22Rv1 (cell line): ENCODE data around the gene NCOA6.

ENCODE experiments used
- H3K27ac ChIP-seq: fragments of 450-650 bp; 2 replicates; pipeline ENCODE4 v1.5.1; 2017
- ZFX ChIP-seq: fragments of 450-650 bp; IDR thresholded peaks from 2 replicates; pipeline ENCODE4 v1.6.1; 2017; ENCODE audit warnings: antibody characterized with exemption, borderline replicate concordance
- TF ChIP-seq, protein P1 (sequence below): fragments of 450-650 bp; IDR thresholded peaks from 2 replicates; pipeline ENCODE4 v1.5.1; 2017; ENCODE audit warnings: mild to moderate bottlenecking

The NCOA6 gene

GRCh38 chr20:34708621-34709043, 116.8 kb downstream of the NCOA6 start:
- TF ChIP-seq ZFX = no peak
- TF ChIP-seq, protein P1, sequence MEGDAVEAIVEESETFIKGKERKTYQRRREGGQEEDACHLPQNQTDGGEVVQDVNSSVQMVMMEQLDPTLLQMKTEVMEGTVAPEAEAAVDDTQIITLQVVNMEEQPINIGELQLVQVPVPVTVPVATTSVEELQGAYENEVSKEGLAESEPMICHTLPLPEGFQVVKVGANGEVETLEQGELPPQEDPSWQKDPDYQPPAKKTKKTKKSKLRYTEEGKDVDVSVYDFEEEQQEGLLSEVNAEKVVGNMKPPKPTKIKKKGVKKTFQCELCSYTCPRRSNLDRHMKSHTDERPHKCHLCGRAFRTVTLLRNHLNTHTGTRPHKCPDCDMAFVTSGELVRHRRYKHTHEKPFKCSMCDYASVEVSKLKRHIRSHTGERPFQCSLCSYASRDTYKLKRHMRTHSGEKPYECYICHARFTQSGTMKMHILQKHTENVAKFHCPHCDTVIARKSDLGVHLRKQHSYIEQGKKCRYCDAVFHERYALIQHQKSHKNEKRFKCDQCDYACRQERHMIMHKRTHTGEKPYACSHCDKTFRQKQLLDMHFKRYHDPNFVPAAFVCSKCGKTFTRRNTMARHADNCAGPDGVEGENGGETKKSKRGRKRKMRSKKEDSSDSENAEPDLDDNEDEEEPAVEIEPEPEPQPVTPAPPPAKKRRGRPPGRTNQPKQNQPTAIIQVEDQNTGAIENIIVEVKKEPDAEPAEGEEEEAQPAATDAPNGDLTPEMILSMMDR = no peak
- H3K27ac ChIP-seq = no peak overlapping the region

DNA sequence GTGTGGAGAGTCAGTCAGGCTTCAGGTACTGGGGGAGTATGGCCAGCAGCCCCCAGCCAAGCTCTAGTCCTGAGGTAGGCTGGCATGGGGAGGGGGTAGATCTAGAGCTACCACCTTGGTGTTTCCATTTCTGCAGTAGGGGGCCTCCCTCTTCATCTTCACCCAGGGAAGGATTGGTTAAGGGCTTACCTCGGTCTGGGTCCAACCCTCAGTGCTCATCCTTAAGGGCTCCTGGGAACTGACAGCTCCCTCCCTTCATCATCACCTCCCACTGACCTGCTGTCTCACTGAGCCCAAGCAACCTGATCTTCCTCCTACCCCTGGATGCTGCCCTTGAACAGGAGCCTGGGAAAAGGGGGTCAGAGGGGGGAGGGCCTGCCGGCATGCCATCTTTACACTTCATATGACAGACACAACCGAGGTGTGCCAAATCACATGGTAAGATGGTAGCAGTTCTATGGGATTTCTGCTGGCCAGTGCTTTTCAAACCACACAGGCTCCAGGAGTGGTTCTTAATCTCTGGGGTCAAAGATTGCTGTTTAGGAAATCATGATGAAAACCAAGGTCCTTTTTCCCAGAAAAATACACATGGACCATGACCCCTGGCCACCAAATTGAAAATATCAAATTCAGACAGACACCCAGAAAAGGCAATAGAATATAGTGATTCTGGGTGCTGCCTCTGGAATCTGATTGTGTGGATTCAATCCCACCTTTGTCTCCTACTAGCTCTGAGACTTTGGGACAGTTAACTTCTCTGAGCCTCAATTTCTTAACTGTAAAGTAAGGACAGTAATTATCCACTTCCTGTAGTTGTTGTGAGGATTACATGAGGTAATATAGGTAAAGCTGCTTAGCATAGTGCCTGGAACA, 118.3 kb downstream of the NCOA6 start:
- no peak for TF ChIP-seq ZFX
- TF ChIP-seq, protein P1 = no peak
- H3K27ac ChIP-seq = no peak overlapping the region

GRCh38 chr20:34706302-34706875, 119.1 kb downstream of the NCOA6 start:
- 0 out of 2 replicates have a peak overlapping the region, but pooled peaks have one; percentile 87 for H3K27ac ChIP-seq
- TF ChIP-seq ZFX = no peak

DNA sequence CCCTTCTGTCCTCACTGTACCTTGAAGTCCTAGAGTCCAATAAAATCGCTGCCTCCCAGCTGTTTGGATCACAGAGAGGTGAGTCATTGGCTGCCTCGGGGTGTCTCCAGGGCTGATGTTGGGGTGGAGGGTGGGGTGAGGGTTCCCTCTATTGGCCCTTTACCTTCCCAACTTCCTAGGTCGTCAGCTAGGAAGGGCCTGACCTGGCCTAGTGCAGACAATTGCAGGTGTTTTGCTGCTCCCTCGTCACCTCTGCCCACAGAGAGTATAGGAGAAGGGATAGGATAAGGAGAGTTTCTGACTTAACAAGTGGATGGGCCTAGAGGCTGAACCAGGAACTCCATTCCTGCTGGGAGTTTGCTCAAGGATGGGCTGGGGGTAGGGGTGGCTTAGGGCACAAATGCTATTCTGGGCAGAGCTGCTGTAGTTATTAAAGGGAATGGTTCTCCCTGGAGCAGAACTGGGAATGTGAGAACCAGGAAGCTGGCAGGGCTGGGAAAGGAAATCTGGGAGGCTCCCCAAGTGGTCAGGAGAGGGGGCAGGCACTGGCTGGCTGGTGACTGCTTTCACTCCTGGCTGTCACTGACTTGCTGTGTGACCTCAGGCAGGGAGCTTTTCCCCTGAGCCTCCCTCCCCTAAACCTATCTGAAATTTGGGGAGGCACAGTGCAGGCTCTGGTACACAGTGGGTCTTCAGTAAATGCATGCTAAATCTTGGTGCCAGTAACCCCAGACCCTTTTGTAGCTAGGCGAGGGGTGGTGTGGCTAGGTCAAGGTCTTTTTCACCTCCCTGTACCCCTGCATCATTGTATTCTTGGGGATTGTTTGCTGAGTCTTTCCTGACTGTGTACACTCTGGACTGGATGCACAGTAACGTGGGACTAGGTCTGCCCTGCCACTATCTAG, 119.8 kb downstream of the NCOA6 start:
- H3K27ac ChIP-seq = peak overlapping the region; percentile 87
- TF ChIP-seq, protein P1 = 0 out of 2 replicates have a peak, but pooled peaks have one; percentile 5
- TF ChIP-seq ZFX = no peak

GRCh38 chr20:34705008-34705396, 120.4 kb downstream of the NCOA6 start:
- no peak for TF ChIP-seq ZFX
- TF ChIP-seq, protein P1 = no peak
- peak overlapping the region; percentile 87 for H3K27ac ChIP-seq

DNA sequence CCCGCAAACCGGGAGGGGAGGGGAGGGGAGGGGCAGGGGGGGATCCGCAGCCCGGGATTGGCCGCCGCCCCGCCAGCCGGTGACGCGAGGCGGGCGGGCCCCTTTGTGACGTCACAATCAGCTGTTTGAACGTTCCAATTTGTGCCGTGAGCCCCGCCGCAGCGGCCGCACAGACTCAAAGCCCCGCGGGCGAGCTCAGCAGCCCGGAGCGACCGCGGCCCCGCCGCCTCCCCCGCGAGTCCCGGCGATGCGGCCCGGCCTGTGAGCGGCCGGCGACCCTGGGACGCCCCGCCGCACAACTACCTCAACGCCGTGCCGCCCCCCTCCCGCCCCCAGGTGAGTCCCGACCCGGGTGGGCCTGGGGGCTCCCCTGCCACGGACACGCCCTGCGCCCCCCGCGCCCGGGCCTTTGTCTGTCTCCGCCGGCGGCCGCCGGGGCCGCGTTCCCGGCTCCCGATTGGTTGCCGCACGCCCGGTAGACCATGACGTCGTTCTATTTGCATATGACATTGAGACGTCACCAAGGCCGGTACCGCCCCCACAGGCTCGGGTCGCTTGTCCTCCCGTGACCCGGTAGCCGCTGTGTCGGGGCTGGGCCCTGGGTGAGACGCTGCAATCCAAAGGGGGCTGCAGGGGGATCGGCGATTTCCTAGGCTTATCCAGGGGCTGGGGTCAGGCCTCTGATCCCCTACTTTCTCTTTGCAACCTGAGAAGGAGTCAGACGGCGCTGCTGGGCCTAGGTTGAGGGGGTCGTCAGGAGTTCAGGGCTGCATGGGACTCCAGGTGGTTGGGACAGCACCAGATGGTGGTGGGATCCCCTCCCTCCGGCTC, 121.1 kb downstream of the NCOA6 start, which contains the start of gene TP53INP2:
Gene TP53INP2 (plus strand): TSS at position 168 of the 831 bp plus-strand sequence. CDS start 4,396 bp downstream, outside the sequence.
- peak within 1 kb of the TSS; percentile 87 for H3K27ac ChIP-seq

More for the DNA sequence above, 121.1 kb downstream of the NCOA6 start, which contains the start of gene TP53INP2:
- no peak for TF ChIP-seq ZFX
- TF ChIP-seq, protein P1 = no peak
